ENCODE measurements around the gene SELPLG.
"Not testable (repeated sequence)": the region's sequence is repeated elsewhere in the genome, so short reads cannot be mapped to it uniquely, and the experiment has no call there.

The SELPLG gene

GRCh38 chr12:108638141-108638827, 4.6 kb upstream of the SELPLG start:
- no peak for DNase-seq (ENCODE audit: low read depth in 2 of 2)

GRCh38 chr12:108637222-108637971, 3.7 kb upstream of the SELPLG start:
- DNase-seq (ENCODE audit: low read depth in 2 of 2) = no peak

GRCh38 chr12:108635997-108636808, 2.5 kb upstream of the SELPLG start:
- DNase-seq (ENCODE audit: low read depth in 2 of 2) = no peak

- no peak for DNase-seq (ENCODE audit: low read depth in 2 of 2)
These were observed 1.7 kb upstream of the SELPLG start for GRCh38 chr12:108635201-108635996.

- DNase-seq (ENCODE audit: low read depth in 2 of 2) = no peak
These were observed 652 bp upstream of the SELPLG start for GRCh38 chr12:108634341-108634751.

GRCh38 chr12:108633081-108633533, 587 bp downstream of the SELPLG start:
- no peak for DNase-seq (ENCODE audit: low read depth in 2 of 2)

GRCh38 chr12:108631261-108631660, 2.4 kb downstream of the SELPLG start:
- not testable (repeated sequence) for DNase-seq (ENCODE audit: low read depth in 2 of 2)

- DNase-seq (ENCODE audit: low read depth in 2 of 2) = no peak
These were observed 3.0 kb downstream of the SELPLG start for GRCh38 chr12:108630481-108631207.

- DNase-seq (ENCODE audit: low read depth in 2 of 2) = peak in 1 of 2 experiments; percentile 57
These were observed 3.7 kb downstream of the SELPLG start for GRCh38 chr12:108629824-108630476.

GRCh38 chr12:108629151-108629550, 4.5 kb downstream of the SELPLG start:
- no peak for DNase-seq (ENCODE audit: low read depth in 2 of 2)

GRCh38 chr12:108627134-108627920, 6.4 kb downstream of the SELPLG start:
- no peak for DNase-seq (ENCODE audit: low read depth in 2 of 2)

- no peak for DNase-seq (ENCODE audit: low read depth in 2 of 2)
These were observed 8.5 kb downstream of the SELPLG start for GRCh38 chr12:108625228-108625627.

GRCh38 chr12:108623577-108623976, 10.1 kb downstream of the SELPLG start:
- DNase-seq (ENCODE audit: low read depth in 2 of 2) = no peak

- no peak for DNase-seq (ENCODE audit: low read depth in 2 of 2)
These were observed 10.7 kb downstream of the SELPLG start for GRCh38 chr12:108622921-108623514.

GRCh38 chr12:108622421-108622820, 11.3 kb downstream of the SELPLG start:
- DNase-seq (ENCODE audit: low read depth in 2 of 2) = no peak

GRCh38 chr12:108621161-108621560, 12.5 kb downstream of the SELPLG start:
- no peak for DNase-seq (ENCODE audit: low read depth in 2 of 2)

- DNase-seq (ENCODE audit: low read depth in 2 of 2) = no peak
These were observed 13.3 kb downstream of the SELPLG start for GRCh38 chr12:108620236-108620879.

GRCh38 chr12:108619369-108620160, 14.1 kb downstream of the SELPLG start:
- DNase-seq (ENCODE audit: low read depth in 2 of 2) = no peak
